C4-2B (cell line): ENCODE data around the gene ILDR2.
A peak's percentile ranks its signal among the peaks of the same experiment; 100 is the strongest.

ENCODE experiments used
- H3K27ac ChIP-seq: fragments of 450-650 bp; 2 replicates; pipeline ENCODE4 v1.5.1; 2017
- ZFX ChIP-seq: fragments of 450-650 bp; IDR thresholded peaks from 2 replicates; pipeline ENCODE4 v1.6.1; 2017
- TF ChIP-seq, protein P1 (sequence below): fragments of 450-650 bp; conservative IDR thresholded peaks from 2 replicates; pipeline ENCODE4 v1.5.1; 2017; ENCODE audit warnings: mild to moderate bottlenecking

Gene ILDR2, protein sequence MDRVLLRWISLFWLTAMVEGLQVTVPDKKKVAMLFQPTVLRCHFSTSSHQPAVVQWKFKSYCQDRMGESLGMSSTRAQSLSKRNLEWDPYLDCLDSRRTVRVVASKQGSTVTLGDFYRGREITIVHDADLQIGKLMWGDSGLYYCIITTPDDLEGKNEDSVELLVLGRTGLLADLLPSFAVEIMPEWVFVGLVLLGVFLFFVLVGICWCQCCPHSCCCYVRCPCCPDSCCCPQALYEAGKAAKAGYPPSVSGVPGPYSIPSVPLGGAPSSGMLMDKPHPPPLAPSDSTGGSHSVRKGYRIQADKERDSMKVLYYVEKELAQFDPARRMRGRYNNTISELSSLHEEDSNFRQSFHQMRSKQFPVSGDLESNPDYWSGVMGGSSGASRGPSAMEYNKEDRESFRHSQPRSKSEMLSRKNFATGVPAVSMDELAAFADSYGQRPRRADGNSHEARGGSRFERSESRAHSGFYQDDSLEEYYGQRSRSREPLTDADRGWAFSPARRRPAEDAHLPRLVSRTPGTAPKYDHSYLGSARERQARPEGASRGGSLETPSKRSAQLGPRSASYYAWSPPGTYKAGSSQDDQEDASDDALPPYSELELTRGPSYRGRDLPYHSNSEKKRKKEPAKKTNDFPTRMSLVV

DNA sequence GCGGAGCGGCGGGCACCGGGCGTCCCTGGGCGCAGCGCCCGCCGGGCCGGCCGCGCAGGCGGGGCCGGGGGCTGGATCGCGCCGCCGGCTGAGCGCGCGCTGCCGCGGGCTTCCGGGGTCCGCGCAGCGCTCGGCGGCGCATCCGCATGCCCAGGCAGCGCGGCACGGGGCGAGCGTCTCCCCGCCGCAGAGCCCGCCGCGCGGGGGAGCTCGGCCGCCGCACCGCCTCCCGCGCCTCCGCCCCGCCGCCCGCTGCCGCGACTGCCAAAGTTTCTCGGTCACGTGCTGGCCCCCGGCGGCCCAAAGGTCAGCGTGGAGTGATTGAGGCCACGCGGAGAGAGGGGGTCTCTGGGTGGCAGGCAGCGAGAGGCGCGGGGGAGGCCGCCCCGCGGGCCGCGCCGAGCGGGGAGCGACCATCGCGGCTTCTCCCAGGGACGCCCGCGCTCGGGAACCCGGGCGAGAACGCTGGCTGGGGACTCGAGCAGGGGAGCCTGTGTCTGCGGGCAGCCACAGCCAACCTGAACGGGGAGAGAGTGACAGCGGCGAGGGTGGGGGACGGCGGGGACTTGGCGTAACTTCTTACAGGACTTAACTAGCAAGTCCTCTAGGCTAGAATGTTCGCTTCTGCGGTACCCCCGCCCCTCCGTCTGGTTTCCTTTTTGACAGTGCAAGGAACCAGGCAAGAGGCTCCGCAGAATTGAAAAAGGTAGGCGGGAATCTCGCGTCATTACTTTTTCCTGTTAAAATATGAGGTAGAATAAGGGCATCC is at the start of gene ILDR2:
TSS of gene ILDR2 (minus strand) at position 180 of the 769 bp plus-strand sequence. CDS start 272 bp downstream, outside the sequence.
- peak within 1 kb of the TSS; percentile 68 for H3K27ac ChIP-seq

DNA sequence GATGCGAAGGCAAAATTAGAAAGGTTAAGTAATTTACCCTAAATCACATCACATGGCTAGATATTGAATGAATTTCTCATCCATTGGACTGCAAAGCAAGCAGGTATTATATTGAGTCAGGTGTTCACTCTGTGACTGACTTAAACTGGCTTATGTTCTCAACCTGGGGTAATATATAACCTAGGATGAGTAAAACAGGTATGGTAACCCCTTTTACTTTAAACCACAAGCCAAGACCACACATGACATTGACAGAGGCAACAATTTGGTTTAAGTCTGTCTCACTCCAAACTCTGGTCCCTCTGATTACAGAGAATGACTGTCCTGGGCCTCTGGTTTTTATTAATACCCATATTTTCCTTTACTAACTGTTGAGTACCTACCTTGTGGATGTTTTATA is 47.0 kb upstream of the ILDR2 start:
- TF ChIP-seq, protein P1, sequence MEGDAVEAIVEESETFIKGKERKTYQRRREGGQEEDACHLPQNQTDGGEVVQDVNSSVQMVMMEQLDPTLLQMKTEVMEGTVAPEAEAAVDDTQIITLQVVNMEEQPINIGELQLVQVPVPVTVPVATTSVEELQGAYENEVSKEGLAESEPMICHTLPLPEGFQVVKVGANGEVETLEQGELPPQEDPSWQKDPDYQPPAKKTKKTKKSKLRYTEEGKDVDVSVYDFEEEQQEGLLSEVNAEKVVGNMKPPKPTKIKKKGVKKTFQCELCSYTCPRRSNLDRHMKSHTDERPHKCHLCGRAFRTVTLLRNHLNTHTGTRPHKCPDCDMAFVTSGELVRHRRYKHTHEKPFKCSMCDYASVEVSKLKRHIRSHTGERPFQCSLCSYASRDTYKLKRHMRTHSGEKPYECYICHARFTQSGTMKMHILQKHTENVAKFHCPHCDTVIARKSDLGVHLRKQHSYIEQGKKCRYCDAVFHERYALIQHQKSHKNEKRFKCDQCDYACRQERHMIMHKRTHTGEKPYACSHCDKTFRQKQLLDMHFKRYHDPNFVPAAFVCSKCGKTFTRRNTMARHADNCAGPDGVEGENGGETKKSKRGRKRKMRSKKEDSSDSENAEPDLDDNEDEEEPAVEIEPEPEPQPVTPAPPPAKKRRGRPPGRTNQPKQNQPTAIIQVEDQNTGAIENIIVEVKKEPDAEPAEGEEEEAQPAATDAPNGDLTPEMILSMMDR: no peak
- no peak for TF ChIP-seq ZFX
- H3K27ac ChIP-seq: no peak overlapping the region

More for the DNA sequence above, at the start of gene ILDR2:
- TF ChIP-seq, protein P1: peak; percentile 65
- no peak for TF ChIP-seq ZFX

DNA sequence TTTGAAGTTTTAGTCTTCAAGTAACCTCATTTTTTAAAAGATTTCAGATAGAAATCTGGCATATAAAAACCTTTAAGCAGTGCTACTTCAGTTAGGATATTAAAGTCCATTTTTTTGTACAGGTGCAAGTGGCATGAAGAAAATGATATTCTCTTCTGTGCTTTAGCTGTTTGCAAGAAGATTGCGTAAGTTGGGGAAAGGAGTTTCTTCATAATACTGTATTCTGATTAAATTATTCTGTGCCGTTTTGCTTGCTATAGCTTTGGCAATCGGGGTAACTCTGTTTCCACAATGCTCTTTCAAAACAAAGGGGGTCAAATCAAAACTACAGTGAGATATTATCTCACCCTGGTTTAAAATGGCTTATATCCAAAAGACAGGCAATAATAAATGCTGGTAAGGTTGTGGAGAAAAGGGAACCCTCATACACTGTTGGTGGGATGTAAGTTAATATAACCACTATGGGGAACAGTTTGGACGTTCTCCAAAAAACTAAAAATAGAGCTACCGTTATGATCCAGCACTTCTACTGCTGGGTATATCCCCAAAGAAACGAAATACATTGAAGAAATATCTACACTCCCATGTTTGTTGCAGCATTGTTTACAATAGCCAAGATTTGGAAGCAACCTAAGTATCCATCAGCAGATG is 40.9 kb upstream of the ILDR2 start:
- no peak overlapping the region for H3K27ac ChIP-seq
- TF ChIP-seq ZFX: no peak
- TF ChIP-seq, protein P1: no peak

DNA sequence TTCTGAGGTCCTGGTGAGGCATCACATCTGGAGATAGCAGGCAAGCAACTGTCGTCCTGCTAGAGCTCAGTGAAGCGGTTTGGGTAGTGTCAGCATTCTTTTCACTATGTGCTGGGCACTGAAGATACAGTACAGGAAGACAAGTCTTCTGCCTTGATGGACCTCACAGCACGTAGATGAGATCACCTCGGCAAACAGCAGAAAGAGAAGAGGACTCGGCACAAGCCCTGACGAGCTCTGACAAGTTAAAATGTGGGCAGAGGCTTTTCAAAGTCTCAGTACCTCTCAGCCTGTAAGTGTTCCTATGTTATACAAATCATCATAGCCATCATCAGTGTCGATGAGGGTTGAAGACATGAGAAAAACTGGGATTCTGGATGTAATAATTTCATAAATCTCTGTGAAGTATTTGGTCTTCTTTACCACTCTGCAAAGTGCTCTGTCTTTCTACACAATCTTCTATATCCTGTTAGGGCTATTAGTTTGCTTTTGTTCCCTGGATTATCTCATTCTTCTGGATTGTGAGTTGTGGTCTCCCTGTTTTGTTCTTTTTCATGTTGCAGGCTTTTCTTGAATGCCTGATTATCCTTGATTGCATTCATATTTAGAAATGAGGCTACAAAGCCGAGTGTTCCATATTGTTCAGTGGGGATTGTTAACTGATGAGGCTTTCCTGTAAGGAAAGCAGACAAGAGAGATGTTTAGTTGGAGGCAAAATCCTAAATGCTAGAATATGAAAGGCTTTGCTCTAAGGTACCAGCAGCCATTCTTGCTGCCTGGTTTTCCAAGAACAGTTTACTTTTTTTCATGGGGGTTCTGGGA is 38.0 kb upstream of the ILDR2 start:
- H3K27ac ChIP-seq: no peak overlapping the region
- no peak for TF ChIP-seq ZFX
- TF ChIP-seq, protein P1: no peak

DNA sequence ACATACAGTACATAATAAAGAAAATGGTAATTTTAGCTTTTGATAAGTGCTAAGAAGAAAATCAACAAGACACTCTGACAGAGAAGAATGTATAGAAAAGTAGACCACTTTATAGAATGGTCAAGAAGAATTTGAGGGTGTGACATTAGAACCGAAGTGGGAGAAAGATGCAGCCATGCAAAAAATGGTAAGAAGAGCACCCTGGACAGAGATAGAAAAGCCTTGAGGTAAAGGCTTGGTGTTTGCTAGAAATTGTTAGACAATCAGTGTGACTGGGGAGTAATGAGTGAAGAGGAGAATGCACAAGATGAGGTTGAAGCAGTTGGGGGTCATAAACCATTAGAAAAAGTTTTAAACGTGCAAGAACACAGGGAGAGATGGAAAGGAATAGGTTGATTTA is 37.2 kb upstream of the ILDR2 start:
- H3K27ac ChIP-seq: no peak overlapping the region
- no peak for TF ChIP-seq ZFX
- TF ChIP-seq, protein P1: no peak

DNA sequence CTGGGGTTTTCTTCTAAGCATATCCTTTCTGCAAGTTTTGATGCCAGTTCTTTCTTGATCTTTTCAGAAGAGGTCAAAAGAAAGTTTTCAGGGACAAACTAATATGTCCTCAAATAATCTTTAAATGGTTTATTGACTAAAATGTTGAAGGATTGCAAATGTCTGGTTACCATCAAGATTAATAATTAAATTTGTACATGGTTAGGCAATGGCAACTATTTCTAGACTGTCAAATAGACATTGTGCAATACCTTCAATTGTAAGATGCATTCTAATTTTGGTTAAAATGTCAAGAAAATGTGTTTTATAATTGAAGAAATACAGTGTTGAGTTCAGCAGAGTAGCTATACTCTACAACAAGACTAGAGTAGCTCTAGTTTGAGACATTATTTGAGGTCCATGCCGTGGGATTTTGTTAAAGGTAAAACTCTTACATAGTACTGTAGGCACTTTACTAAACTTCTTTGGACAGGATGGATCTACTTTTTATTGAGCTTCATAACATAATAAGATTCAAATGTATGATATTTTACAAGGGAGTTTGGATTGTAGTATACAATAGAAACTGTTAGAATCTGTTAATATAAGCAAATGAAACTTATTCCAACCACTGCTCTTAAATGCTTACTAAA is 36.3 kb upstream of the ILDR2 start:
- TF ChIP-seq, protein P1: no peak
- no peak for TF ChIP-seq ZFX

More for the DNA sequence above, 36.3 kb upstream of the ILDR2 start:
- H3K27ac ChIP-seq: no peak overlapping the region
